Stomach (tissue), 4 donors: ENCODE measurements around the gene EGFR.

ENCODE experiments used
- CTCF ChIP-seq, 7 experiments: fragments of 450-650 bp in 4 of 7; fragments of 200-600 bp in 3 of 7; sonication (generic) in 3 of 7; IDR thresholded peaks; one replicate each; pipeline ENCODE4 v1.5.1; 2016 to 2019; ENCODE audit warnings: antibody characterized with exemption in 7 of 7, control low read depth in 2 of 7, mild to moderate bottlenecking in 1 of 7
- EP300 ChIP-seq: sonication (generic); formaldehyde crosslinking; IDR thresholded peaks from one replicate; pipeline ENCODE4 v1.6.1; 2017; ENCODE audit warnings: antibody characterized with exemption
- POLR2A ChIP-seq, 4 donors: fragments of 450-650 bp; IDR thresholded peaks; one replicate each; pipeline ENCODE4 v1.6.1; 2016; ENCODE audit warnings: antibody characterized with exemption in 4 of 4, control low read depth in 2 of 4, mild to moderate bottlenecking in 1 of 4, moderate library complexity in 1 of 4

GRCh38 chr7:54987772-54988171 lies 31.0 kb upstream of the EGFR start:
- TF ChIP-seq CTCF (IDR thresholded peaks at IDR 0.05) (no peak), EP300 (no peak), POLR2A (IDR thresholded peaks at IDR 0.05) (no peak)
